HG02973 (cell line): ENCODE results near the gene POFUT2.

Experiments
- ATAC-seq: cut with Tn5 transposase; IDR thresholded peaks from one replicate; pipeline ENCODE4 v1.9.1; 2021; ENCODE audit warnings: moderate library complexity; ENCODE audit not compliant: unreplicated experiment

Gene POFUT2

DNA sequence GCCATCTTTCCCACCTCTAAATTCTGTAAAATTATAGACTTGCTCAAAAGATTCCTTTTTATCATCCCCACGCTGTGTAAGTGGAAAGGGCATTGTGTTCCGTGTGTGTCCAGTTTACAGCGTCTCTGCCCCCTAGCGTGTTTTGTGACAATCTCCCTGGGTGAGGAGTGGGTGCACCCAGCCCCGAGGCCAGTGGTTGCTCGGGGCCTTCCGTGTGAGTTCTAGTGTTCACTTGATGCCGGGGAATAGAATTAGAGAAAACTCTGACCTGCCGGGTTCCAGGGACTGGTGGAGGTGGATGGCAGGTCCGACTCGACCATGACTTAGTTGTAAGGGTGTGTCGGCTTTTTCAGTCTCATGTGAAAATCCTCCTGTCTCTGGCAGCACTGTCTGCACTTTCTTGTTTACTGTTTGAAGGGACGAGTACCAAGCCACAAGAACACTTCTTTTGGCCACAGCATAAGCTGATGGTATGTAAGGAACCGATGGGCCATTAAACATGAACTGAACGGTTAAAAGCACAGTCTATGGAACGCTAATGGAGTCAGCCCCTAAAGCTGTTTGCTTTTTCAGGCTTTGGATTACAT lies 61.9 kb downstream of the POFUT2 start:
- no peak for ATAC-seq

DNA sequence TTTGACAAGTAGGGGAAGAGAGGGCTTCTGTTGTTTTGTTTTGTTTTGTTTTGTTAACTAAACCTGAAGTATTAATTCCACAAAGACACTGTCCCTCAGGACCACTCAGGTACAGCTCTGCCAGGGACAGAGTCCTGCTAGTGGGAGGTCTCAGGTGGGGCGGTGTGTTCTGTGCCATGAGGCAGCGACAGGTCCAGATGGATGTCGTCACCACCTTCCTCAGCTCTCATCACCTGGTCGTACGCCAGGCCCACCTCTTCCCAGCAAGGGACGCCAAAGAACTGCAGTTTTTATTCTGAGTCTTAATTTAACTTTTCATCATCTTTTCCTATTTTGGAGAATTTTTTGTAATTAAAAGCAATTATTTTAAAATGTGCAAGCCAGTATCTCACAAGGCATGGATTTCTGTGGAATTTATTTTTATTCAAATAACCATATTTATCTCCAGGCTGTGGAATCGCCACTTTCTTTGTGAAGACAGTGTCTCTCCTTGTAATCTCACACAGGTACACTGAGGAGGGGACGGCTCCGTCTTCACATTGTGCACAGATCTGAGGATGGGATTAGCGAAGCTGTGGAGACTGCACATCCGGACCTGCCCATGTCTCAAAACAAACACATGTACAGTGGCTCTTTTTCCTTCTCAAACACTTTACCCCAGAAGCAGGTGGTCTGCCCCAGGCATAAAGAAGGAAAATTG lies 62.5 kb downstream of the POFUT2 start:
- no peak for ATAC-seq

DNA sequence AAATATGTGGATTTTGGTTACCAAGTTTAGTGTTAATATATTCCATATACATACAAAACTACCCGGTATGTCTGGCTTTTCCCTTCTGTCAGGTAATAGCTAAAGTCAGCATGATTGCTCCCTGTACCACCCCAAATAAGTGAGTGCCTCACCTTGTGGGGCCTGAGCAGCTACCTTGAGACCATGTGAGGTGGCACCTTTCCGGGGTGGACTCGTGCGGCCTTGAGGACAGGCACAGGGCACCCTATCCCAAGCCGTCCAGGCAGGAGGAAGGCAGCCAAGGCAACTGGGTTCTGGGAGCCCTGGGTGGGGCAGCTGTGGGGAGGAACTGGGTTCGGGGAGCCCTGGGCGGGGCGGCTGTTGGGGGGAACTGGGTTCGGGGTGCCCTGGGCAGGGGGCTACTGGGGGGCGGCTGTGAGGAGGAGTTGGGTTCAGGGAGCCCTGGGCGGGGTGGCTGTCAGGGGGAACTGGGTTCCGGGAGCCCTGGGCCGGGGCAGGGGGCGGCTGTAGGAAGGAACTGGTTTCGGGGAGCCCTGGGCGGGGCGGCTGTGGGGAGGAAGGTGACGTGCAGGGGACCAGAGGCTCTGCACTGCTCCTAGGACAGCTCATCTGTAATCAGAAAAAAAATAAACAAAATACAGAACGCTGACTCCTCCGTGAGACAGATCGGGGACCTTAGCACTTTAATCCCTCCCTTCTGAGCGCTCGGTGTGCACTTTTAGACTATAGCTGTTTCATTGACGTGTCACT lies 63.3 kb downstream of the POFUT2 start:
- no peak for ATAC-seq

DNA sequence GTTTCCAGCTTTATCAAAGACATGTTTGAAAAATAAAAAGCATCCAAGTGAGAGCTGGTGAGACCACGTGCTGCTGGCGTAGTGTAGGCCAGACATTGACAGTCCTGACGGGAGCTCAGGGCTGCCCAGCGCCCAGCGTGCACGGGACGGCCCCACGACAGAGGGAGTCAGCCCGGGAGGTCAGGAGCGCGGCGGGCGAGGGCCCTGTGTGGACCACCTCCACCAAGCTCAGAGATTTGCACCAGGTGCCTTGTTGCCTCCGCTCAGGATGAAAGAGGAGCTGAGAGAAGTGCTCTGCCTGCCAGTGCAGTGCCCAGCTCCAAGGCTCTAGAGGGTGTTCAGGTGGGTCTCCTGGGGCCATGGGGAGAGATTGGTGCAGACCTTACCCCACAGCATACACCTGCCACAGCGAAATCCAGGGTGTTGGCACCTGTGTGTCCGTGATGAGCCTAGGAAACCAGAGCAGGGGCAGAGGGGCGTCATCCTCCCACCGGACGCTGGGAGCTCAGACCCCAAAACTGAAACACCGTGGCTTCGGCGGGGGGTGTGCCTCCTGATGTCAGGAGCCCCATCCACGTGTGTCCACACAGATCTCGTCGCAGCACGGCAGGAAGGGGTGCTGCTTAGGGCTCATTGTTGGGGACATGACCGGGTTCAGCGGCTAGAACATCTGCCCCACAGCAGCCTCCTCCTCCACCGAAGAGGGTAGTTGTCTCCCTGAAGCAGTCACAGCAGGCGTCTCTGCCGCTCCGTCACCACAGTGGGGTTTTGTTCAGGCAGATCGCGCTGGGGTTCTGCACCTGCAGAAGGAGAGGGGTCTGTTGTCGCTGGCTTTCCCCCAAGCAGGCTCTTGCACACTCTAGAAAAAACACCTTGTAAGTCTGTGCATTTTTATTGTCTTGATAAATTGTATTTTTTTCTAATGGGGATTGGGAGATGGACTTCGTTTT lies 64.2 kb downstream of the POFUT2 start:
- no peak for ATAC-seq

DNA sequence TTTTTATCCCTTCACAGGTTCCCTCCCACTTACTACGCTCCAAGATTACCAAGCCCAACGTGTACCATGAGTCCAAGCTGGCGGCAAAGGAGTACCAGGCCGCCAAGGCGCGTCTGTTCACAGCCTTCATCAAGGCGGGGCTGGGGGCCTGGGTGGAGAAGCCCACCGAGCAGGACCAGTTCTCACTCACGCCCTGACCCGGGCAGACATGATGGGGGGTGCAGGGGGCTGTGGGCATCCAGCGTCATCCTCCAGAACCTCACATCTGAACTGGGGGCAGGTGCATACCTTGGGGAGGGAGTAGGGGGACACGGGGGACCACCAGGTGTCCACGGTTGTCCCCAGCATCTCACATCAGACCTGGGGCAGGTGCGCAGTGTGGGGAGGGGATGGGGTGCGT lies 65.7 kb downstream of the POFUT2 start:
- ATAC-seq = no peak

DNA sequence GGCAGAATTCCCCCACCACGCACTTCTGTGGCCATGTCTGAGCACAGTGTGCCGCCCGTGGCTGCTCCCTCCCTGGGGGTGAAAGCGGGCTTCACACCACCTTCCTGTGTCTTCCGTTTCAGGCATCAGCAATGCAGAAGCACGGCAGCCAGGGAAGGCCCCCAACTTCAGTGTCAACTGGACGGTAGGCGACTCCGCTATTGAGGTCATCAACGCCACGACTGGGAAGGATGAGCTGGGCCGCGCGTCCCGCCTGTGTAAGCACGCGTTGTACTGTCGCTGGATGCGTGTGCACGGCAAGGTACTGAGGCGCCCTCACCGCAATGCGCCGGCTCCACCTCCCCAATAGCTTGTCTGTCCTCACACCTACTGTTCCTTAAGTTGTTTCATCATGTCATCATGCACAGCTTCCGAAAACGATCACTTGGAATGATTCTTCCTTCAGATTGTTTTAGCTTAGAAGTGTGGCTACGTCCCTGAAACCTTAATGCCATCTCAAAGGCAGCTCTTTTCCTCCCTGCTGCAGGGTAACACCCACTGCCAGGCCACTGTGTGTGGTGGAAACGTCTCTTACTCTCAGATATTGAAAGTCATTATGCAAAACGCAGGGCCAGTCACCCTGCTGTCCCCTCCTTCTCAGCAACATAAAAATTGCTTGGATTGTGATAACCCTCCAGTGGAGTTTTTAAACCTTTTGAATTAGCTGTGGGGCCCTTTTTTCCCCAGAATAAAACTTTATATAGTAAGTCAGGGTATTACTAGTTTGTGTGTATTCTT lies 66.8 kb downstream of the POFUT2 start:
- no peak for ATAC-seq

DNA sequence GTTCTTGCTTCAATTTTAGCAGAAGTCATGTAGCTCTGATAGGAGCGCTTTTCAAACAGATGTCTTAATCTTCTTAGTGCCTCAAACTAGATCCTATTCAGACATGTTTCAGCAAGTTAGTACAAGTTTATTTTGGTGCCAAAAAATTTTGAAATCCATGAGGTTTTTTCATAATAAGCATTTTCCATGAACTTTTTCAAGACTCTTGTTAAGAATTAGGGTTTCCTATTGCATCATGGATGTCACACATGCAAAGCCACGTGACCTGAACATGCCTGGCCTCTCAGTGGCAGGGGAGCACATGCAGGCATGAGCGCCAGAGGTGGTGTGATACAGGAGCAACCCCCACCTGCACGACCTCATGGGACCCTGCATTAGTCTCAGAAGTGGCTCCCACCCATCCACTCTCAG lies 67.6 kb downstream of the POFUT2 start:
- no peak for ATAC-seq

DNA sequence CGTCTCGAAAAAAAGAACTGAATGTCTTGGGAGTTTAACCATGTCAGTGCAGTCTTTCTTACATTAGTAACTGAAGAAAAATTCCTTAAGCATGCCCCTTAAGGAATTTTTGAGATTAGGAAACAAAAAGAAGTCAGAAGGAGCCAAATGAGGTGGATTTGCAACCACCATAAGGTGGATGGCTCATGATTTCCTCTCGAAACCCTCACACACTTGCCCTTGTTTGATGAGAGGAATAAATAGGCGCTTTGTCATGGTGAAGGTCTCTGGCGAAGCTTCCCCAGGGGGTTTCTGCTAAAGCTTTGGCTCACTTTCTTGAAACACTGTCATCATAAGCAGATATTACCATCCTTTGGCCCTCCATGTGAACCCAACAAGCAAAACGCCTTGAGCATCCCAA lies 68.2 kb downstream of the POFUT2 start:
- no peak for ATAC-seq

DNA sequence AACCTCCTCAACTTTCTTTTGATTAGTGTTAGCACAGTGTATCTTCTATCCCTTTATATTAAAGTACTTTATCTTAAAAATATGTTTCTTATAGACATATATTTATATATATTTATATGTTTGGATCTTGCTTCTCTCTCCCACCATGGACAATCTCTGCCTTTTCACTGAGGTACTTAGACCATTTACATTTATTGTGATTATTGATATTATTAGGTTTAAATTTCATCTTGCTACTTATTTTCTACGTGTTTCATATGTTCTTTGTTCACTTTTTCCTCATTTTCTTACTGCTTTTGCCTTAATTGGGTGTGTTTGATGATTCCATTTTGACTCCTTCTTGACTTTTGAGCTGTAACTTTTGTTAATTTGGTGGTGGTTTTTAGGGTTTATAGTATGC lies 70.7 kb downstream of the POFUT2 start:
- no peak for ATAC-seq

DNA sequence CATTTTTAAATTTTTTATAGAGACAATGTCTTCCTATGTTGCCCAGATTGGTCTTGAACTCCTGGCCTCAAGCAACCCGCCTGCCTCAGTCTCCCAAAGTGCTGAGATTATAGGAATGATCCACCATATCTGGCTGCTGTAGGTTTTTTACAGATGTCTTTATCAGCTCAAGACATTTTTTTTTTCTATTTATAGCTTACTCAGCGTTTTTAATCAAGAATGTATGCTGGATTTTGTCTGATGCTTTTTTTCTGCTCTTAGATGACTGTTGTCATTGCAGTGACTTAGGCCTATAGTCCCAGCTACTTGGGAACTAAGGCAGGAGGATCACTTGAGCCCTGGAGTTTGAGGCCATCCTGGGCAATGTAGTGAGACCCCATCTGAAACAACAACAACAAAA lies 72.5 kb downstream of the POFUT2 start:
- ATAC-seq = no peak
